ENCODE results near the gene EEF1AKMT1.

GRCh38 chr13:20810808-20811207, 37.0 kb upstream of the EEF1AKMT1 start:
- TF ChIP-seq CTCF (IDR thresholded peaks at IDR 0.05; ENCODE audit: low read depth, low read length, poor library complexity, severe bottlenecking) (no peak), EZH2phosphoT487 (IDR thresholded peaks at IDR 0.05; ENCODE audit: borderline replicate concordance, low read length) (no peak)
